ENCODE measurements around the gene B4GALNT4.
A peak's percentile ranks its signal among the peaks of the same experiment; 100 is the strongest.
"Not testable (repeated sequence)": the region's sequence is repeated elsewhere in the genome, so short reads cannot be mapped to it uniquely, and the experiment has no call there.

The B4GALNT4 gene

GRCh38 chr11:334264-334994 lies 34.9 kb upstream of the B4GALNT4 start:
- DNase-seq (ENCODE audit: low read depth, low spot score): no peak

GRCh38 chr11:335779-336658 lies 33.3 kb upstream of the B4GALNT4 start:
- peak; percentile 78 for DNase-seq (ENCODE audit: low read depth, low spot score)

GRCh38 chr11:336659-337198 lies 32.6 kb upstream of the B4GALNT4 start:
- no peak for DNase-seq (ENCODE audit: low read depth, low spot score)

- DNase-seq (ENCODE audit: low read depth, low spot score): no peak
Measured at GRCh38 chr11:337711-338110, 31.6 kb upstream of the B4GALNT4 start.

- DNase-seq (ENCODE audit: low read depth, low spot score): no peak
Measured at GRCh38 chr11:339963-340362, 29.3 kb upstream of the B4GALNT4 start.

GRCh38 chr11:340539-341512 lies 28.5 kb upstream of the B4GALNT4 start:
- no peak for DNase-seq (ENCODE audit: low read depth, low spot score)

GRCh38 chr11:342328-342727 lies 27.0 kb upstream of the B4GALNT4 start:
- no peak for DNase-seq (ENCODE audit: low read depth, low spot score)

- DNase-seq (ENCODE audit: low read depth, low spot score): no peak
Measured at GRCh38 chr11:344836-345578, 24.3 kb upstream of the B4GALNT4 start.

- no peak for DNase-seq (ENCODE audit: low read depth, low spot score)
Measured at GRCh38 chr11:346529-346928, 22.8 kb upstream of the B4GALNT4 start.

GRCh38 chr11:349270-349954 lies 19.9 kb upstream of the B4GALNT4 start:
- not testable (repeated sequence) for DNase-seq (ENCODE audit: low read depth, low spot score)

- not testable (repeated sequence) for DNase-seq (ENCODE audit: low read depth, low spot score)
Measured at GRCh38 chr11:350033-350722, 19.1 kb upstream of the B4GALNT4 start.

GRCh38 chr11:350723-351255 lies 18.5 kb upstream of the B4GALNT4 start:
- DNase-seq (ENCODE audit: low read depth, low spot score): no peak

GRCh38 chr11:351411-351810 lies 17.9 kb upstream of the B4GALNT4 start:
- no peak for DNase-seq (ENCODE audit: low read depth, low spot score)

- DNase-seq (ENCODE audit: low read depth, low spot score): no peak
Measured at GRCh38 chr11:352456-353031, 16.8 kb upstream of the B4GALNT4 start.

- DNase-seq (ENCODE audit: low read depth, low spot score): peak; percentile 75
Measured at GRCh38 chr11:353179-353873, 16.0 kb upstream of the B4GALNT4 start.

GRCh38 chr11:355581-356458 lies 13.5 kb upstream of the B4GALNT4 start:
- DNase-seq (ENCODE audit: low read depth, low spot score): peak; percentile 85

- no peak for DNase-seq (ENCODE audit: low read depth, low spot score)
Measured at GRCh38 chr11:356610-357009, 12.7 kb upstream of the B4GALNT4 start.

Measured in smooth muscle cell of the brain vasculature (primary cell).